ENCODE results near the gene SMIM12.

SMIM12 gene

DNA sequence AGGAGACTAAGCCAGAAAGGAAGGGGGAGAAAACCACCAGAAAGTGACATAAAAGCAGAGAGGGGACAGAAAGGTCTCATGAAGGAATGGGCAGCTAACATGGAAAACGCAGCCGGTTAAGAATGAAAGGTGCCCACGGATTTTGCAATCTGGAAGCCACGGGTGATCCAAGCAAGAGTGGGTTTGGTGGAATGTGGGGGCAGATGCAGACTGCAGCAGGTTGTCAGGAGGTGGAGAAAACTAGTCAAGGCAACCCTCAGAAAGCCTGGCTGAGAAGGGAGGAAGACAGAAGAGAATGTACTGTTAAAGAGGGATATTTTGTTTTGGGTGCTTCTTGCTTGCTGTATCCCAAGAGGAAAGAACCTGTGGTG, 12.6 kb upstream of the SMIM12 start:
- DNase-seq (ENCODE audit: low spot score): no peak

DNA sequence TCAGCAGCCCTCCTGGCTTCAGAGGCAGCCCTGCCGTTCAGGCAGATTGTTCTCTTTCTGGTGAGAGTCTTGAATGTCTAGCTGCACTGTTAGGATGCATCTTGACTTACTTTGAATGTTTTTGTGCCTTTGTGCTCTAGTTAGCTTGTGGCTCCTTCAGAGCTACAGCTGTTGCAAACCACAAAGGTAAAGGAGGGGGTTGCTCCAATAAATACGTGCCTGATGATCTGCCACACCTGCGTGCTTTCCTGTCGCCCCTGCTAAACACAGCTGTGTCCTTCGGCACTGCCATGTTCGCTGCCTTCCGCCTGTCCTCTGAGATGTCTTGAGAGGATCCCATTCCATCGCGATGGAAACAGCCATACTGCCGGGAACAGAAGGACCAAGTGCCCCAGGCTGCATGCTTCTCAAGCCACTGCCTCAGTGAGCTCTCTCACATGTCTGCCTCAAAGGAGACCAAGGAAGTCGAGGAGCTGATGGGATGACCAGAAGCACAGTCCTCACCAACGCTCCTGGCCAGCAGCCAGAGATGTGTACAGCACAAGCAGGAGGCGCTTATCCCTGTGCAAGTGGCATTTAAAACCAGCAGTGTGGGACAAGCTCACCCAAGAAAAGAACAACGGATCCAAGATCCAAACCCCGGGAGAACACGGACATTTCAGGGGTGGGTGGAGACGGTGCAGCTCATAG, 12.0 kb upstream of the SMIM12 start:
- DNase-seq (ENCODE audit: low spot score): no peak

DNA sequence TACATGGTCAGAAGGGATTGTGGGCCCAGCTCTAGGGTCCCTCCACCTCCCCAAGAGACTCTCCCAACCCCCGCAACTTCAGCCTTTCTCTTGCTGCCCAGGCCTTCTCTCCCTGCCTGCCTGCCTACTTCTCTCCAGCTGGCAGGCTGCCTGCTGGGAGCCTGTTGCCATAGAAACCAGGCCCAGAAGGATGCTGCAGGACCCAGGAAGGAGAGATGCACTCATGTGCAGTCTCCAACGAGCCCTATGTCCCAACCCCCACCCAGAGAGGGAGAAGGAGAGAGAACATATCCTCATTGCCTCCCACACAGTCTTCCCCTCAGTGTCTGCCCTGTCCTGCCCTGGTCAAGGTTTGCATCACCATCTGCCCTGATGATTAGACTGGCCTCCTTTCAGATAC, 10.8 kb upstream of the SMIM12 start:
- DNase-seq (ENCODE audit: low spot score): no peak

DNA sequence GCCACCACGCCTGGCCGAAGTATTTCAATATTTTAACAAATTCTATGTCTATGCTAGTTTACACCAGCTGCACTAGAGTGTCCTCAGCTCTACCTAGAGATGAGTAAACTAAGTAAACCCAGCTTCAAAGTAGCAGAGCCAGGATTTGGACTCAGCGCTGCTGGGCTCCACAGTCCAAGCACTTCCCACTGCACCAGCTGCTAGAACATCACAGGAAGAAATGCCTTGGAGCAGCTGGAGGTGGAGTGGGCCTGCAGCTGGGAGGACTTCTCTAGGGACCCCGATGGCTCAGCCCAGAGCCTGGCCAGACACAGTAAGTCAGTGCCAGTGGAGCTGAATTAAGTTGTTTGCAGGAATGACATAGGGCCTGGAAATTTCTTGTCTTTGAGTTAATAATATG, 10.2 kb upstream of the SMIM12 start:
- no peak for DNase-seq (ENCODE audit: low spot score)

GRCh38 chr1:34868230-34869049, 8.9 kb upstream of the SMIM12 start:
- no peak for DNase-seq (ENCODE audit: low spot score)

DNA sequence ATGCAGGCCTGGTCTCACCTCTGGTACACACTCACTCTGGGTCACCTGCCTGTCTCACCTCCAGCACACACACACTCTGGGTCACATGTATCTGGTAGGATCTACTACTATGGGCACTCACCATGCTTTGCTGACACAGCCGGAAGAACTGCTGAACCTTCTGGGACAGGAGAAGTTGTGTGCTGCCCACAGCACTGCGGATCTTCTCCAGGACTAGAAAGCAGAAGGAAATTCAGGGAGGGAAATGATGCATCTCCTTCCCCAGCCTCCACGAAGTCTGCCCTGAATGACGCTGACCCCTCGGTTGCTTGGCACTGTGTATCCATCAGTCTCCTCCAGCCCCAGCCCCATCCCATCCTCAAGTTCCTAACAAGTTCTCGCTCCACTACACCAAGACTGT, 7.9 kb upstream of the SMIM12 start:
- no peak for DNase-seq (ENCODE audit: low spot score)

DNA sequence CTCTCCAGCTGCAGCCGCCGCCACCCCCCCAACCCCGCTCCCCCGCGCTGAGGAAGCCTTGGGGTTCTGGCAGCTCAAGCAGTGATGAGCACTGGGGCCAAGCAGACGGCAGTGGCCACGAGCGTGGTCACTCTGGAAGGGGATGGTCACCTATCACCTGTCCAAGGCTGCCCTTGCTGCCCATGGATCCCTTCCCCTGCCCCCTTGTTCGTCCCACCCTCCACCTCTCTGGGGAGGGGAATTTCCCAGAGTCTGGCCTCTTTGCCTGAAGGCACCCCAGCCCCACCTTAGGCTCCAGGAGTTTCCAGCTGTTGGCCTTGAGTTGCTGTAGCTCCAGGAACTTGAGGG, 7.2 kb upstream of the SMIM12 start:
- no peak for DNase-seq (ENCODE audit: low spot score)

DNA sequence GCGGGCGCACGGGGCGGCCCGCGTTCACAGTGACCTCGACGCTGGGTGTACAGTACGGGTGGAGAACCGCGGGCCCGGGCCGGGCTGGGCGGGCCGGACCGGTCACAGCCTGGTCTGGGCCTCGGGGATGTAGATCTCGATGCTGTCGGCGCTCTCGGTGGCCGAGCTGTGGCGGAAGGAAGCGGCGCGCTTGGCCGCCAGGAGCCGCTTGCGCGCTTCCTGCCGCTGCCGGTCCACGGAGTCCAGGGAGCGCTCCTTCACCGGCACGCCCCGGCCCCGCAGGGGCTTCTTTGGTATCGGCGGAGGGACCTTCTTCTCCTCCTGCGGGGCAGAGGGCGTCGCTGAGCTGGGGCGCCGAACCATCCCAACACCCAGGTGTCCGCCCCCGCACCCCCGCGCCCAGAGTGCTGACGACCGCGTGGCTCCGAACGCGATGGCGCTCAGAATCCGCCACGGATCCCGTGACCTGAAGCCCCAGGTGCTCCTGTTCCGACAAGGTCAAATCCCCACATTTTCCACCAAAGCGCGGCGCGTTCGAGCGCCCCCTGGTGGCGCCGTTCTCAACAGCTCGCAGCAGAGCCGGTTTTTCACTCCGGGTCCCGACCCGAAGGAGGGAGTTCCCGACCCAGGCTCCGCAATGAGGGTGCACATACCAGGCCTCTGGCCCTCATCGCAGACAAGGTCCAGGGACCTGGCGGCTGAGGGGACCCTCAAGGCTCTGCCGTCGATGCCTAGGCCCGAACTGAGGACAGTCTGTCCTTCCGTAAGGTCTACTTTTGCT, 6.6 kb upstream of the SMIM12 start:
- DNase-seq (ENCODE audit: low spot score): peak; percentile 82

- no peak for DNase-seq (ENCODE audit: low spot score)
Measured at GRCh38 chr1:34865573-34865972, 6.0 kb upstream of the SMIM12 start.

DNA sequence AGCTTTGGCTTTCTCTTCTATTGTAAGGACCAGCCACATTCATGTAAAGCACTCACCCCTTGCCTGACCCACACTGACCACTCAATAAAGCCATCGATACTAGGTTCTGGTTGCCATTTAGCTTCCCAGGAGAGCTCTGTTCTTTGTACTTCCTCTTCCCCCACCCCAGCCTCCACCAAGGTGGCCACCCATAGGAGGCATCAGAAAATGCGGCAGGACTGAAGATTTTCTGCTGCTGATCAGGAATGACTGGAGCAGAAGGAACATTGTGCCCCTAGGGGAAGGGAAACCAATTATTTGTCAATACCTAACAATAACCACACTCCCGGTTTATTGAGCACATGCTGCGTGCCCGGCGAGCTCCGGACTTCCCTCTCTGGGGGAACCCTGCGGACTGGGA, 5.2 kb upstream of the SMIM12 start:
- DNase-seq (ENCODE audit: low spot score): no peak

DNA sequence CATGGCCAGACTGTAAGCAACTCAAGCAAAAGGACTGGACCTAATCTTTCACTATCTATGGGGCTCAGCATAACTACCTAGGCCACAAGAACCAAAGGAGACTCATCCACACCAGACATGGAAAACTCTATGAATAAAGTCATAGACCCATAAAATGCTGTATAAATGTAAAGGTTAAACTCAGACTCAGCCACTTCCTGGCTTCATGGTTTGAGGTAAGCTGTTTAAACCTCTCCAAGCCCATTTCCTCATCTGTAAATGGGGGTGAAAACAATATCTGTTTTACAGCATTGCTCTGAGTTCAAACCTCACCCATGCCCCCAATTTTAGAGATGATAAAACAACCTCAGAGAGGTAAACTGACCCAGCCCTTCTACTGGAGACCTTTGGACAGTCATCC, 4.0 kb upstream of the SMIM12 start:
- no peak for DNase-seq (ENCODE audit: low spot score)

- no peak for DNase-seq (ENCODE audit: low spot score)
Measured at GRCh38 chr1:34858901-34859445, 576 bp downstream of the SMIM12 start.

DNA sequence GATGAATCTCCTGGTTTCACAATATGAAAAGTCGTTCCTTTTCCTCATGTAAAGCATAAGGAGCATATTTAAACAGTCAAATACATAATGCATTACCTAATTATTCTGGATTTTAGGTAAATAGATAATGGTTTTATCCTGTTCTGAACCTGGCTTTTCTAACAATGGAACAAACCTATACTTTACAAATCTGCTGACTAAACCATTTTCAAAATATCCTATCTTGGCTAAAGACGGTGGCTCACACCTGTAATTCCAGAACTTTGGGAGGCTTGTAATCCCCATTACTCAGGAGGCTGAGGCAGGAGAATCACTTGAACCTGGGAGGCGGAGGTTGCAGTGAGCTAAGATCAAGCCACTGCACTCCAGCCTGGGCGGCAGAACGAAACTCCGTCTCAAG, 2.9 kb downstream of the SMIM12 start:
- no peak for DNase-seq (ENCODE audit: low spot score)

- peak; percentile 91 for DNase-seq (ENCODE audit: low spot score)
Measured at GRCh38 chr1:34852677-34853217, 6.8 kb downstream of the SMIM12 start.

- DNase-seq (ENCODE audit: low spot score): no peak
Measured at GRCh38 chr1:34851431-34852105, 8.0 kb downstream of the SMIM12 start.

DNA sequence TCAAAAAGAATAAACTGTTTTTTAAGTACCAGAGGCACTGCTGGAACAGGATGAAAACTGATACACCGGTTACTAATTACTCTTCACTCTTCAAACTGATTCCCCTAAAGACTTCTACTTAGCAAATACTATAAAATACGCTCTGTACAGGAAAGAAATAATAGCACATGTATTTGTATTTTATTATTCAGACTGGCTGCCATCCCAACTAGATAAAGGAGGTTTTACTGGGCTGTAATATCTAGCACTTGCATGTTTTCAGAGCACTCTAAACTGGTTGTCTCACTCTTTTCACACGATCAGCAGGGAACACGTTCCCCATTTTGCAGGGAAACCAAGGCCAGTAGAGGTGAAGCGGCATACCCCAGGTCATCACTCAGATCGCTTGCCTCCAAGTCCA, 9.2 kb downstream of the SMIM12 start:
- DNase-seq (ENCODE audit: low spot score): no peak

- no peak for DNase-seq (ENCODE audit: low spot score)
Measured at GRCh38 chr1:34847094-34847493, 12.5 kb downstream of the SMIM12 start.

- DNase-seq (ENCODE audit: low spot score): no peak
Measured at GRCh38 chr1:34846265-34846664, 13.3 kb downstream of the SMIM12 start.

- no peak for DNase-seq (ENCODE audit: low spot score)
Measured at GRCh38 chr1:34845131-34845901, 14.2 kb downstream of the SMIM12 start.

GRCh38 chr1:34844252-34844634, 15.3 kb downstream of the SMIM12 start:
- no peak for DNase-seq (ENCODE audit: low spot score)

Measured in D341Med (cell line).